Liver (tissue), 9 donors: ENCODE measurements around the gene LAMC1. TPM values are rescaled to one million over a fixed set of nuclear protein-coding genes. Genes with fewer than 3 reads are reported as not detected.

Experiments
- DNase-seq: peaks from one replicate; pipeline ENCODE4 v3.0.0-alpha.2; 2017; ENCODE audit warnings: low spot score
- H3K27ac ChIP-seq, 2 donors: one replicate each; pipeline ENCODE4 v1.7.0; 2013; ENCODE audit warnings: inconsistent platforms in 2 of 2, low read length in 2 of 2, control low read depth in 1 of 2, low read depth in 1 of 2, mild to moderate bottlenecking in 1 of 2
- H3K27me3 ChIP-seq, 4 donors: one replicate each; pipeline versions ENCODE4 v1.6.1 to v1.7.0; 2013; ENCODE audit warnings: low read length in 3 of 4, inconsistent platforms in 1 of 4, mild to moderate bottlenecking in 1 of 4, moderate library complexity in 1 of 4; ENCODE audit not compliant: control insufficient read depth in 4 of 4, insufficient read depth in 4 of 4
- H3K36me3 ChIP-seq, 4 donors: one replicate each; pipeline versions ENCODE4 v1.6.1 to v1.7.0; 2013; ENCODE audit warnings: low read length in 3 of 4, mild to moderate bottlenecking in 3 of 4, low read depth in 1 of 4, moderate library complexity in 1 of 4; ENCODE audit not compliant: control insufficient read depth in 4 of 4, insufficient read depth in 3 of 4
- H3K4me1 ChIP-seq, 4 donors: one replicate each; pipeline versions ENCODE4 v1.6.1 to v1.7.0; 2013; ENCODE audit warnings: low read length in 3 of 4, mild to moderate bottlenecking in 3 of 4, moderate library complexity in 1 of 4; ENCODE audit not compliant: control insufficient read depth in 4 of 4, insufficient read depth in 4 of 4
- H3K4me3 ChIP-seq, 3 donors: one replicate each; pipeline versions ENCODE4 v1.6.1 to v1.7.0; 2013; ENCODE audit warnings: low read length in 3 of 3, control low read depth in 1 of 3, low read depth in 1 of 3, mild to moderate bottlenecking in 1 of 3
- H3K9ac ChIP-seq, 2 donors: one replicate each; pipeline ENCODE4 v1.7.0; 2013; ENCODE audit warnings: low read length in 2 of 2, mild to moderate bottlenecking in 2 of 2, moderate library complexity in 2 of 2, control low read depth in 1 of 2, low read depth in 1 of 2
- H3K9me3 ChIP-seq, 4 donors: one replicate each; pipeline versions ENCODE4 v1.6.1 to v1.7.0; 2013; ENCODE audit warnings: low read length in 3 of 4; ENCODE audit not compliant: control insufficient read depth in 4 of 4
- EGR1 ChIP-seq, 2 donors: IDR thresholded peaks; 2 replicates each; pipeline ENCODE4 v1.6.1; 2016 to 2018; ENCODE audit warnings: antibody characterized with exemption in 2 of 2, low read depth in 2 of 2
- FOXA1 ChIP-seq: IDR thresholded peaks from 2 replicates; pipeline ENCODE4 v1.6.1; 2016; ENCODE audit warnings: antibody characterized with exemption
- FOXA2 ChIP-seq: IDR thresholded peaks from 2 replicates; pipeline ENCODE4 v1.6.1; 2016; ENCODE audit warnings: antibody characterized with exemption
- GABPA ChIP-seq, 2 donors: IDR thresholded peaks in 1 of 2; conservative IDR thresholded peaks in 1 of 2; 2 replicates each; pipeline ENCODE4 v1.6.1; 2016; ENCODE audit warnings: antibody characterized with exemption in 2 of 2, mild to moderate bottlenecking in 1 of 2, moderate library complexity in 1 of 2
- HNF4A ChIP-seq, 2 donors: conservative IDR thresholded peaks; 2 replicates each; pipeline ENCODE4 v1.6.1; 2016; ENCODE audit warnings: antibody characterized with exemption in 2 of 2, mild to moderate bottlenecking in 2 of 2
- HNF4G ChIP-seq: IDR thresholded peaks from 2 replicates; pipeline ENCODE4 v1.6.1; 2016; ENCODE audit warnings: antibody characterized with exemption
- JUND ChIP-seq, 2 donors: IDR thresholded peaks; 2 replicates each; pipeline ENCODE4 v1.6.1; 2016; ENCODE audit warnings: antibody characterized with exemption in 2 of 2
- NR2F2 ChIP-seq: IDR thresholded peaks from 2 replicates; pipeline ENCODE4 v1.6.1; 2016; ENCODE audit warnings: antibody characterized with exemption
- RXRA ChIP-seq, 2 donors: IDR thresholded peaks; 2 replicates each; pipeline ENCODE4 v1.6.1; 2017 to 2018; ENCODE audit warnings: antibody characterized with exemption in 2 of 2, mild to moderate bottlenecking in 1 of 2
- SP1 ChIP-seq: IDR thresholded peaks from 2 replicates; pipeline ENCODE4 v1.6.1; 2018; ENCODE audit warnings: antibody characterized with exemption, mild to moderate bottlenecking
- TAF1 ChIP-seq: conservative IDR thresholded peaks from 2 replicates; pipeline ENCODE4 v1.6.1; 2016; ENCODE audit warnings: antibody characterized with exemption, mild to moderate bottlenecking
- YY1 ChIP-seq: IDR thresholded peaks from 2 replicates; pipeline ENCODE4 v1.6.1; 2016; ENCODE audit warnings: antibody characterized with exemption, mild to moderate bottlenecking
- WGBS: extraction: QIAGEN DNeasy Blood & Tissue Kit; methylation state at CpG from one replicate; pipeline ENCODE4 v1.1.7; 2013; 5-methylcytosine and 5-hydroxymethylcytosine counted together
- polyA plus RNA-seq, 2 donors: library from polyadenylated mRNA; stranded (reverse) in 1 of 2; unstranded in 1 of 2; fragments of 200-250 nt in 1 of 2; fragments of >200 nt in 1 of 2; fragmentation: Nextera tagmentation in 1 of 2; extraction: Ambion mirVana in 1 of 2; gene quantifications; one replicate each; pipeline versions ENCODE4 v1.2.1 to v1.2.3, GENCODE V29; 2013 to 2015
- total RNA-seq, 2 donors: library from RNA; depleted of rRNA; stranded (reverse); fragments of >200 nt; gene quantifications; one replicate each; pipeline ENCODE4 v1.2.3, GENCODE V29; 2014
- TF ChIP-seq, protein P1 (sequence below): IDR thresholded peaks from 2 replicates; pipeline ENCODE4 v1.6.1; 2016; ENCODE audit warnings: antibody characterized with exemption
- TF ChIP-seq, protein P2 (sequence below): IDR thresholded peaks from 2 replicates; pipeline ENCODE4 v1.6.1; 2016; ENCODE audit warnings: antibody characterized with exemption, mild to moderate bottlenecking
- TF ChIP-seq, protein P3 (sequence below): fragments of 150-350 bp; IDR thresholded peaks from 2 replicates; pipeline ENCODE4 v1.5.1; 2017; ENCODE audit warnings: improper control_type of control experiment, low read depth, low read length; ENCODE audit not compliant: missing input control
- TF ChIP-seq, protein P4 (sequence below): IDR thresholded peaks from 2 replicates; pipeline ENCODE4 v1.6.1; 2016; ENCODE audit warnings: antibody characterized with exemption
- donor health status: healthy.
- donor health status: healthy.
- donor health status: healthy.
- donor health status: healthy.
- donor health status: healthy.

Gene LAMC1
- total and polyA plus RNA-seq, 4 donors = 5.3 to 35.1 (median 19.7) TPM

DNA sequence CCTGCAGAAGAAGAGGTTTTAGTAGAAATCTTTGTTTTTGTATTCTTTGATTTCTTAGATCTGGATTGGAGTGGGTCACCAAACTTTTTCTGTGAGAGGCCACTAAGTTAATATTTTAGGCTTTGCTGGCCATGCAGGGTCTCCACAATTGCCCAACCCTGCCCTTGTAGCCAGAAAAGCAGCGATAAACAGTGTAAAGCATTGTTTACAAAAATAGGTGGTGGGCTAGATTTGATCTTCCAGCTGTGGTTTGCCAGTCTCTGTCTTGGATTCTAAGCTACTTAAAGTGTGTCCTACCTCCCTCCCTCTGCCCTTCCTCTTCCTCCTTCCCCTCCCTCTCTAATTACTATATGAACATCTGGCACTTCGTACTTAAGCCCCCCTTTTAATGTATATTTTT is 68.0 kb downstream of the LAMC1 start:
- Histone ChIP-seq H3K36me3 (no peaks in the 10 kb centered on the region), H3K9ac (no peak overlapping the region), H3K4me1 (peaks cover 0 to 7% (median 4%) of the 10 kb centered on the region in 4 donors), H3K27me3 (no peaks in the 10 kb centered on the region), H3K27ac (no peak overlapping the region), H3K9me3 (no peaks in the 10 kb centered on the region), H3K4me3 (no peak overlapping the region)
- no peak for DNase-seq
- 87% methylated on average over 2 of the region's 2 CpGs for WGBS
- TF ChIP-seq HNF4G (no peak), FOXA1 (no peak), EGR1 (IDR thresholded peaks at IDR 0.05; ENCODE audit: low read depth in 2 of 2) (no peak), JUND (IDR thresholded peaks at IDR 0.05) (no peak)
- TF ChIP-seq, protein P1, sequence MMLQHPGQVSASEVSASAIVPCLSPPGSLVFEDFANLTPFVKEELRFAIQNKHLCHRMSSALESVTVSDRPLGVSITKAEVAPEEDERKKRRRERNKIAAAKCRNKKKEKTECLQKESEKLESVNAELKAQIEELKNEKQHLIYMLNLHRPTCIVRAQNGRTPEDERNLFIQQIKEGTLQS = no peak
- TF ChIP-seq, protein P2, sequence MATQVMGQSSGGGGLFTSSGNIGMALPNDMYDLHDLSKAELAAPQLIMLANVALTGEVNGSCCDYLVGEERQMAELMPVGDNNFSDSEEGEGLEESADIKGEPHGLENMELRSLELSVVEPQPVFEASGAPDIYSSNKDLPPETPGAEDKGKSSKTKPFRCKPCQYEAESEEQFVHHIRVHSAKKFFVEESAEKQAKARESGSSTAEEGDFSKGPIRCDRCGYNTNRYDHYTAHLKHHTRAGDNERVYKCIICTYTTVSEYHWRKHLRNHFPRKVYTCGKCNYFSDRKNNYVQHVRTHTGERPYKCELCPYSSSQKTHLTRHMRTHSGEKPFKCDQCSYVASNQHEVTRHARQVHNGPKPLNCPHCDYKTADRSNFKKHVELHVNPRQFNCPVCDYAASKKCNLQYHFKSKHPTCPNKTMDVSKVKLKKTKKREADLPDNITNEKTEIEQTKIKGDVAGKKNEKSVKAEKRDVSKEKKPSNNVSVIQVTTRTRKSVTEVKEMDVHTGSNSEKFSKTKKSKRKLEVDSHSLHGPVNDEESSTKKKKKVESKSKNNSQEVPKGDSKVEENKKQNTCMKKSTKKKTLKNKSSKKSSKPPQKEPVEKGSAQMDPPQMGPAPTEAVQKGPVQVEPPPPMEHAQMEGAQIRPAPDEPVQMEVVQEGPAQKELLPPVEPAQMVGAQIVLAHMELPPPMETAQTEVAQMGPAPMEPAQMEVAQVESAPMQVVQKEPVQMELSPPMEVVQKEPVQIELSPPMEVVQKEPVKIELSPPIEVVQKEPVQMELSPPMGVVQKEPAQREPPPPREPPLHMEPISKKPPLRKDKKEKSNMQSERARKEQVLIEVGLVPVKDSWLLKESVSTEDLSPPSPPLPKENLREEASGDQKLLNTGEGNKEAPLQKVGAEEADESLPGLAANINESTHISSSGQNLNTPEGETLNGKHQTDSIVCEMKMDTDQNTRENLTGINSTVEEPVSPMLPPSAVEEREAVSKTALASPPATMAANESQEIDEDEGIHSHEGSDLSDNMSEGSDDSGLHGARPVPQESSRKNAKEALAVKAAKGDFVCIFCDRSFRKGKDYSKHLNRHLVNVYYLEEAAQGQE = no peak

DNA sequence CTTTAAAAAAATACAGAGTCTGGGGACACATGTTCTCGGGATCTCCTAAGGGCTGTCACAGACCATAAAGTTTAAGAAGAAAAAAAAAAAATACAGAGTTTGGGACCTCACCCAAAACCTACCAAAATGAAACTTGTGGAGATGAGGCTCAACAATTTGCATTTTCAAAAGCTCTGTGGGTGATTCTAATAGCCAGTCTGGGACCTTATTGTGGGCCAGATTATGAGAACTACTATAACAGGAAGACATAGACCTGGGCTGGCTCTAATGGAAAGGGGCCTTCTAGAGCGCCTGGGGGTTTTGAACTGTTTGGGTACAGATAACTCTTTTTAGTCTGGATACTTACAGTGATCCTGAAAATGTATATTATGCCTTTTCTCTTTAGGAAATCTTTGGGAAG is 69.1 kb downstream of the LAMC1 start:
- no peaks in the 10 kb centered on the region for H3K36me3 ChIP-seq
- H3K27ac ChIP-seq = no peak overlapping the region
- no peak overlapping the region for H3K9ac ChIP-seq
- no peaks in the 10 kb centered on the region for H3K27me3 ChIP-seq
- no peak for TF ChIP-seq GABPA (IDR thresholded peaks at IDR 0.05 in 1 of 2, conservative IDR thresholded peaks at IDR 0.05 in 1 of 2)
- TF ChIP-seq, protein P3, sequence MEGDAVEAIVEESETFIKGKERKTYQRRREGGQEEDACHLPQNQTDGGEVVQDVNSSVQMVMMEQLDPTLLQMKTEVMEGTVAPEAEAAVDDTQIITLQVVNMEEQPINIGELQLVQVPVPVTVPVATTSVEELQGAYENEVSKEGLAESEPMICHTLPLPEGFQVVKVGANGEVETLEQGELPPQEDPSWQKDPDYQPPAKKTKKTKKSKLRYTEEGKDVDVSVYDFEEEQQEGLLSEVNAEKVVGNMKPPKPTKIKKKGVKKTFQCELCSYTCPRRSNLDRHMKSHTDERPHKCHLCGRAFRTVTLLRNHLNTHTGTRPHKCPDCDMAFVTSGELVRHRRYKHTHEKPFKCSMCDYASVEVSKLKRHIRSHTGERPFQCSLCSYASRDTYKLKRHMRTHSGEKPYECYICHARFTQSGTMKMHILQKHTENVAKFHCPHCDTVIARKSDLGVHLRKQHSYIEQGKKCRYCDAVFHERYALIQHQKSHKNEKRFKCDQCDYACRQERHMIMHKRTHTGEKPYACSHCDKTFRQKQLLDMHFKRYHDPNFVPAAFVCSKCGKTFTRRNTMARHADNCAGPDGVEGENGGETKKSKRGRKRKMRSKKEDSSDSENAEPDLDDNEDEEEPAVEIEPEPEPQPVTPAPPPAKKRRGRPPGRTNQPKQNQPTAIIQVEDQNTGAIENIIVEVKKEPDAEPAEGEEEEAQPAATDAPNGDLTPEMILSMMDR = no peak
- no peak for TF ChIP-seq RXRA (IDR thresholded peaks at IDR 0.05)
- TF ChIP-seq, protein P1 = no peak
- TF ChIP-seq, protein P2 = no peak
- TF ChIP-seq SP1 = no peak
- no peak for TF ChIP-seq YY1
- TF ChIP-seq HNF4A (conservative IDR thresholded peaks at IDR 0.05) = no peak
- no peak for TF ChIP-seq HNF4G
- TF ChIP-seq NR2F2 = no peak
- no peak for TF ChIP-seq FOXA2
- TF ChIP-seq TAF1 = no peak
- TF ChIP-seq, protein P4, sequence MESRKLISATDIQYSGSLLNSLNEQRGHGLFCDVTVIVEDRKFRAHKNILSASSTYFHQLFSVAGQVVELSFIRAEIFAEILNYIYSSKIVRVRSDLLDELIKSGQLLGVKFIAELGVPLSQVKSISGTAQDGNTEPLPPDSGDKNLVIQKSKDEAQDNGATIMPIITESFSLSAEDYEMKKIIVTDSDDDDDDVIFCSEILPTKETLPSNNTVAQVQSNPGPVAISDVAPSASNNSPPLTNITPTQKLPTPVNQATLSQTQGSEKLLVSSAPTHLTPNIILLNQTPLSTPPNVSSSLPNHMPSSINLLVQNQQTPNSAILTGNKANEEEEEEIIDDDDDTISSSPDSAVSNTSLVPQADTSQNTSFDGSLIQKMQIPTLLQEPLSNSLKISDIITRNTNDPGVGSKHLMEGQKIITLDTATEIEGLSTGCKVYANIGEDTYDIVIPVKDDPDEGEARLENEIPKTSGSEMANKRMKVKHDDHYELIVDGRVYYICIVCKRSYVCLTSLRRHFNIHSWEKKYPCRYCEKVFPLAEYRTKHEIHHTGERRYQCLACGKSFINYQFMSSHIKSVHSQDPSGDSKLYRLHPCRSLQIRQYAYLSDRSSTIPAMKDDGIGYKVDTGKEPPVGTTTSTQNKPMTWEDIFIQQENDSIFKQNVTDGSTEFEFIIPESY = no peak
- DNase-seq = no peak
- H3K4me3 ChIP-seq = no peak overlapping the region
- WGBS = 95% methylated on average over 2 of the region's 2 CpGs
- peaks cover 0 to 7% (median 4%) of the 10 kb centered on the region in 4 donors for H3K4me1 ChIP-seq
- H3K9me3 ChIP-seq = no peaks in the 10 kb centered on the region
